HG02852 (cell line): Measurements from ENCODE around the gene SOS2.

ENCODE experiments used
- ATAC-seq: cut with Tn5 transposase; IDR thresholded peaks from one replicate; pipeline ENCODE4 v1.9.1; 2021; ENCODE audit warnings: mild to moderate bottlenecking, moderate library complexity; ENCODE audit not compliant: unreplicated experiment

The SOS2 gene

DNA sequence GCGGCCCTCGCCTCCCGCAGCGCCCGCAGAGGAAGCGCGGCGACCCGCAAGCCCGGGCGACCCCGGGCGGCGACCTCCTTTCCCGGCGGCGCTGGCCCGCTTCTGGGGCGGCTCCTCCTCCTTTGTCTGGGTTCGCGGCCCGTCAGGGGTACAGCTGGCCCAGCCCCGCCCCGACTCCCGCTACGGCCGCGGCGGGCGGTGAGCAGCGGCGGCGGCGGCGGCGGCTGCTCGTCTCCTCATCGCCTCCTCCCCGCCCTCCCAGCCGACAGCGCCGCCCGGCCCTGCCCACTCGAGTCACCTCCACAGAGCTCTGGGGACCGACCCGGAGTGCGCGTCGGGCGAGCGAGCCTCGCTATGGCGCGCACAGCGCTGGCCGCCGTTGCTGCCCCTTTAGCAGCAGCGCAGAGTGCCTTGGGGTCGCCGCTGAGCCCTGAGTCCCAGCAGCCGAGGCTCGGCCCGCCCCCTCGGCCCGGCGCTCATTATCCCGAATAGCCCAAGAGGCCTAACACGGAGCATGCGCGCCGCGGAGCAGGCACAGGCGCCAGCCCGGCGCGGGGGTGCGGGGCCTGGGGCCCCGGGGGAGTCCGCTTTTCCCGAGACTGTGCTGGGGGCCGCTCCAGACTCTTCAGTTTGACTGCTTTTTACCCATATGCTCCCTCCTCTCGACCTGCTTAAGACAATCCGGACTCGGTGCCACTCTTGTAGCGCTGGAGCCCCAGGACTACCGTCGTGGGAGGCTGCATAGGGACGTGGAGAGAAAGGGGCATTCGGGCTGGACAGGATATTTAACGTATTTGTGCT is at the start of gene SOS2:
Gene SOS2 (minus strand): TSS at position 104 of the 801 bp plus-strand sequence. CDS start 295 bp downstream, outside the sequence.
- peak; percentile 84 for ATAC-seq

GRCh38 chr14:50272498-50272897 is 41.1 kb upstream of the SOS2 start:
- no peak for ATAC-seq

DNA sequence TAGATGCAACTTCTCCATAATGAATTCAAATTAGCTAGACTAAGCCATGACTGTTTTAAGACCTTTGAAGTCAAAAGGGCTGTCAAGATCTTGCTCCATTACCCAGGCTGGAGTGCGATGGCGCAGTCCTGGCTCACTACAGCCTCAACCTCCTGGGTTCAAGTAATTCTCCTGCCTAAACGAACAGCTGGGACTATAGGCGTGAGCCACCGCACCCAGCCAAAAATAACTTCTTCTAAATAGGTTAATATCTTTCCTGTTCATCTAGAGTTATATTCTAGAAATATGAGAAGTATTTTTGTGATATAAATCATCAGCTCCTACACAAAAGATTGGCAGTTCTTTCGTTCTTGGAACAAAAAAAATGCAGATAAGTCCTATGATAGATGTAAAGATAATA is 39.6 kb upstream of the SOS2 start:
- no peak for ATAC-seq

GRCh38 chr14:50265029-50265428 is 33.7 kb upstream of the SOS2 start:
- no peak for ATAC-seq

DNA sequence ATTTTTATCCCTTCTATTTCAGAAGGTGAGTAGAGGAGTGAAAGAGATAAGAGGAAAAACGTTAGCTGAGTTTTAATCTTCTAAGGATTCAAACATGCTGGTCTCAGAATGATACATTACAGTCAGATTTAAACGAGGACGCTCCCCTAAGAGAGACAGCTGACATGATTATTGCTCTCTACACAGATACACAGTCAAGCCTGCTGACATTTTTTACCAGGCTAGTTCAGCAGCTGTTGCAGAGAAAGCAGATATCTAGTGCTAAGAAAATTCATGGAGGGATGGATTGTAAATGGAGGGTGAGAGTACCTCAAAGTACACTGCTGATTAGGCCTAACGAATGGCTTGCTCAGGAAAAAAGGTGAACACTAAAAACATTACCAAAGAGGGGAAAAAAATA is 31.9 kb upstream of the SOS2 start:
- no peak for ATAC-seq

DNA sequence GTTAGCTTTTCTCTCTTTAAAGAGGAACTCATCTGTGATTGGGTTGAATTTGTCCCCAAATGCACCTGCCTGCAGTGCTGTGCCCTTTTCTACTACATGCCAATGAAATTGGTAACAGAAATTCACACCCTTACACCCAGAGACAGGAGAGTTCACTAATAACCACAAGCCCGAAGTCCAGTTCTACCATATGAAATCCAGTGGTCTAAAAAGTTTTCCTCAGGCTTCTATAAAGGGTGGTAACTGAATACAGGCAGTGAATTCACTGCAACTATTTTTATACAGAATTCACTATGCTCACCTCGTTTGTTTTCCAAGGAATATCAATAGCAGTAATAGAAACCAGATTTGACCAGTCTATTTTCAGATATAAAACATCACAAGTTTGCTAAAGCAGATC is 31.5 kb upstream of the SOS2 start:
- ATAC-seq = no peak

GRCh38 chr14:50260511-50260910 is 29.1 kb upstream of the SOS2 start:
- ATAC-seq = no peak

DNA sequence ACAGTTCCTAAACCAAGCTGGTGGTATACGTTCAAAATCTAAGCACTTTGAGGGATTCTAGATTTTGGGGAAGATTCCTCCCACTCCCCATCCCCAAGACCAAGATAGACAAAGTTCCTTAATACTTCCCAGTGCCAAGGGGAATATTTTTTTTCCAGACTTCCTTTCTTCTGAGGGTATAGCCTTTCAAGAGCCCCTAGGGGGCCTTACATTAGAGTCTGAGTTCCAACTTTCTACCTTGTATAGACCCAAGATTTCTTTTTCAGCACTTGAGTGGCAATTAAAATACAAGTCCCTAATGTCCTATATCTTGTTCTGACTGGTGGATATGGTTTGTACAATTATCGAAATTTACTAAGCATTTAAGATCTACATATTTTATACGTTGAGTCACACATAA is 28.7 kb upstream of the SOS2 start:
- ATAC-seq = no peak

DNA sequence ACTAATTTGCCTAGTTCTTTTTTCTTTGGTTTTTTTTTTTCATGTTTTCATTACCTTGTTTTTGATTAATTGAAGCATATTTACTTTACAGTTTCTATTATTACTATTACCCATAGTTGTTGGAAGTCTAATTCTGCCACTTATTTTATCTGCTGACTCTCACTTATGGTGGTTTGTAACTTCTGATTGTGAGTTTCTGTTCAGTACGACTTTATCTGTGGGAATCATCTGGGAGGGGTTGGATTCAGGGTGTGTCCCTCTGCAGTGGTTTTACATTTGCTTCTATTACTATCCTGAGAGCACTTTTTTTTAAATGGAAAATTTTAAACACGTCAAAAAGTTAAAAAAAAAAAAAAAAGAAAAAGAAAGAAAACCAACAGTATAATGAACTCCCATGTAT is 26.4 kb upstream of the SOS2 start:
- no peak for ATAC-seq

DNA sequence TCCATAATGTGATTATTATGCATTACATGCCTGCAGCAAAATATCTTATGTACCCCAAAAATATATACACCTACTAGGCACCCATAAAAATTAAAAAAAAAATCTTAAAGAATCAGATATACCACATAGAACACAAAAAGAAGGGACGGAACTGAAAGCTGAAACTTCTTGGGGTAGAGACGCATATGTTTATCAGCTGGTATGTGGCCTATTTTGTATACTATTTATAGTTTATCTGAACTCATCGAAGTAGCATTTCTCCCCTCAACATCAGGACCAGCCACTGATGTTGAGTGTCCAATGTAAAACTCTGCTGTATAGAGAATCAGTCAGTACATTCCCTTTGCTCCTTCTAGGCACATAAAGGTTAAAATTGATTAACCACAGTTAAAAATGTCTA is 22.9 kb upstream of the SOS2 start:
- ATAC-seq = no peak

DNA sequence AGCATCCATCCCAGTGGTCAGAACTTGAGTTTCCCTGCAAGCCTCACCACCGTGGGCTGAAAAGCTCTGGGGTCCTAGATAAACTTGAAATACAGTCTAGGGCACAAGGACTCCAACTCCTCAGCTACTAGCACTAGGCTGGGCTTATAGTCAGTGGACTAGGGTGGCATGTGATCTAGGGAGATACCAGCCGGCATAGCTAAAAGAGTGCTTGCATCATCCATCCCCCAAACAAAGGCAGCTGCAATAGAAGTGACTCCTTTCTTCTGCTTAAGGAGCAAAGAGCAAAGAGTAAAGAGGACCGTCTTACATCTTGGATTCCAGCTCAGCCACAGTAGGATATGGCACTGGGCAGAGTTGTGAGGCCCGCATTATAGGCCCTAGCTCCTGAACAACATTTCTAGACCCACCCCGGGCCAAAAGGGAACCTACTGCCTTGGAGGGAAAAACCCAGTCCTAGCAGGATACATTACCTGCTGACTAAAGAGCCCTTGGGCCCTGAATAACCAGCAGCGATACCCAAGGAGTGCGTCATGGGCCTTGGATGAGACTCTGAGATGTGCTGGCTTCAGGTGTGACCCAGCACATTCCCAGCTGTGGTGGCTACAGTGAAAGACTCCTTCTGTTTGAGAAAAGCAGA is 17.9 kb upstream of the SOS2 start:
- ATAC-seq = no peak

DNA sequence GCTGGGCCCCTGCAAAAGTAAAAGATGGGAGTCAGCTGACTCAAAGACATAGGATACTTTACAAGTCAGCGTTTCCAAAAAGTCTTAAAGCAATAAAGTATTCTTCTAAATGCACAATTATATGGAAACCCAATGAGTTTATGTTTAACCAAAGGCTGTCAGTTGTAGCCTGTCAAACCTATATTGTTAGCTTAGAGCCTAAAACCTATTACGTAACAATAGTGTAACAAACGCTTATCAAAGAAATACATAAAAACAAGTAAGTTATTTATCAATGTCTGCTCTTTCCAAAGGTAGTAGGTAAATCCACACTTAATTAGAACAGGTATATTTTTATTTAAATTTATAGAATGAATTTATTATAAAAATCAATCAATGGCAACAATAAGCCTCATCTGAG is 15.9 kb upstream of the SOS2 start:
- no peak for ATAC-seq

DNA sequence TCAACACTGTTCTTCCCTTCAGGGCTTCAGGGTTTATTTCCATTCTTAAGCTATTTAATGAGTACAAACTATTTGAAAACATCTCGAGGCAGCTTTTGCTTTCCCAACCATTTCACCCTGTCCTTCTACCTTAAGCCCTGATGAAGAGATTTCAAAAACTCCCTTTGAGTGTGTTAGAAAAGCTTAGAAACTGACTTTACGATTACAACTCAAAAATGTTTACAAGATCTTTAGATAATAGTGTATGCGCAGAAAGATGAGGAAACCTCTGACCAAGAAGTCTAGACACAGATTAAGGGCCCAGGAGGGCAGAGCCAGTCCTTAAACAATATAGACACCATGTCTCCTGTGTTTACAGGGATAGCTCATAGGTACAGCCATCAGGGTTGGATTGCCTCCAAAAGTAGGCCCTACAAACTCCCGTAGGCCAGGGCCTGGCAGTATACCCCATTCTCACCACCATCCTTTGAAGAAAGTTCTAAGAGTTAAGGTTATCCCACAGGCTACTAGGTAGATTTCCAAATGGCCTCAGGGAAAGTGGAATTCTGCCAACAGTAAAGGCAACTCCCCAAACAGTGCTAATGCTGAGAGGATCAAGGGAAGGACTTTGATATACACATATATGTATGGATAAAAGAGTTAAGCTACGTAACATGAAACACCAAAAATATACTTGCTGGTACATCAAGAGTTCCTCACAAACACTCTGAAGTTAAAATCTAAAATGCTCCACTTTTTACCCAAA is 11.4 kb upstream of the SOS2 start:
- no peak for ATAC-seq

DNA sequence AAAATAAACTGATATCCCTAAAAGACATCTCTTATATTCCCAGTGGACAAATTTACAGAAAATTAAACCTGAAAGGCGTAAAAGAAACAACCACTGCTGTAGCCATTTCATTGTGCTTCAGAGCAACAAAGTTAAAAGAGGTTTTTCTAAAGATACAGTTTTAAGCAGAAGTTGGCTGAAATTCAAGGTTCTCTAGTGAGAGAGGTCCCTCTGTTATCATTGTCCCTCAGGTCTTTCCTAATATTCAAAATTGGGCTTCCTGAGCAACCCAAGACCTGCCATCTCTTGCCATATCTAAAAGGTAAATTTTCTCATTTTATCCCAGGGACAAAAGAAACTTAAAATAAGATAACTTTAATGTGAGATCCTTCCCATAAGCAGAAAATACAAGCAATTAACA is 10.7 kb upstream of the SOS2 start:
- ATAC-seq = no peak

- ATAC-seq = no peak
Observed at GRCh38 chr14:50237427-50237826, 6.0 kb upstream of the SOS2 start.

GRCh38 chr14:50233951-50234250 is 2.5 kb upstream of the SOS2 start:
- ATAC-seq = no peak

GRCh38 chr14:50233166-50233950 is 2.0 kb upstream of the SOS2 start:
- ATAC-seq = no peak

- ATAC-seq = no peak
Observed at GRCh38 chr14:50232276-50232642, 881 bp upstream of the SOS2 start.

DNA sequence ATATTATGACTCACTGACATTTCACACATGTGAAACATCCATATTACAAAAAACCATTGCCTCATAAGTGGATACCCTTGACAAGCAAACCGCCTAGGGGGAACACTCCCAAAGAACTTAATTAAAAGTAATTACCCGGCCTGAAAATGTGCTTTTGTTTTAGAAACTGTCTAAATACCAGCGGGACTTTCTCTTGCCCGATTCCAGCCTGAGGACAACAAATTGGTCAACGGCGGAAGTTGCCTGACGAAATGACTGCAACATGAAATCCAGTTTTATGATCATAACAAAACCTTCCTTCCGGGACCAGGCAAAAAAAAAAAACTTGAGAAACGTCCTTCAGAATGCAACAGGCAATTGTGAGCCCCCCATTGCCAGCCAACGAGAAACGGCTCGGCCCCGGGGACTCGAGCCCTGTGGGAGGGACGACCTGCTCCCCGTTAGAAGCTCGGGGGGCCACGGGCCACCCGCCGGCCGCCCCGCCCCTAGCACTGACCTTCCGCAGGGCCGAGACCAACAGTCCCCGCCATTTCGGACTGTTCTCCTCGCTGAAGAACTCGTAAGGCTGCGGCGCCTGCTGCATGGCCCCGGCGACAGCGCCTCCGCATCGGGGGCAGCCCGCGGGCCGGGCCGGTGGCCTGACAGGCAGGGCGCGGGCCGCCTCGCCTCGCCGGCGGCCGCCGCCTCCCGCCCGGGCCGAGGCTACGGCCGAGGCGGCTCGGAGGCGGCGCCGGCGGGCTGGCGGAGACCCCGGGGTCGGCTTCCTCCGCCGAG is 490 bp downstream of the SOS2 start:
- peak; percentile 36 for ATAC-seq

- no peak for ATAC-seq
Observed at GRCh38 chr14:50230401-50230700, 1.0 kb downstream of the SOS2 start.

GRCh38 chr14:50229681-50230080 is 1.7 kb downstream of the SOS2 start:
- no peak for ATAC-seq
